IMR-90 (cell line): Measurements from ENCODE around the gene PABPC1L. TPM values are rescaled to one million over a fixed set of nuclear protein-coding genes. Genes with fewer than 3 reads are reported as not detected.

Source experiments
- ATAC-seq: fragments of 200-7000 bp; cut with Tn5 transposase; 2 replicates; pipeline ENCODE4 v1.9.1; 2020; ENCODE audit warnings: low read depth, mild to moderate bottlenecking, moderate library complexity
- BruUV-seq: library from RNA; stranded (reverse); fragments of 400-500 nt; replicated peaks from 2 replicates; lab custom pipeline; 2021; lab: Mats Ljungman, UMichigan
- CTCF ChIA-PET: fragments of 300-600 bp; formaldehyde crosslinking; extraction: SDS; loops from one replicate; lab custom pipeline; 2021; ENCODE audit warnings: antibody characterized with exemption; lab: Yijun Ruan, JAX
- POLR2A ChIA-PET: fragments of 300-600 bp; sonication (Branson Sonifier 250); formaldehyde crosslinking; loops from one replicate; lab custom pipeline; 2022; ENCODE audit warnings: antibody characterized with exemption; ENCODE audit not compliant: unreplicated experiment; lab: Charles Lee
- DNase-seq: peaks from one replicate; pipeline ENCODE4 v3.0.0; 2013
- H2AFZ ChIP-seq: replicated peaks from 2 replicates; pipeline ENCODE3; 2013; ENCODE audit warnings: low read length, mild to moderate bottlenecking; ENCODE audit not compliant: poor library complexity
- H2AK5ac ChIP-seq: 2 replicates; pipeline ENCODE4 v1.6.1; 2013; ENCODE audit warnings: low read depth, low read length, inconsistent platforms
- H2AK9ac ChIP-seq: replicated peaks from 2 replicates; pipeline ENCODE3; 2013; ENCODE audit warnings: mild to moderate bottlenecking, low read depth, low read length, moderate library complexity; ENCODE audit not compliant: poor library complexity
- H2BK120ac ChIP-seq: 2 replicates; pipeline ENCODE4 v1.6.1; 2013; ENCODE audit warnings: low read depth, low read length, inconsistent platforms
- H2BK15ac ChIP-seq: 3 replicates; pipeline ENCODE4 v1.6.1; 2013; ENCODE audit warnings: low read depth, low read length, inconsistent platforms
- H2BK20ac ChIP-seq: 2 replicates; pipeline ENCODE4 v1.6.1; 2013; ENCODE audit warnings: low read depth, mild to moderate bottlenecking, inconsistent platforms, low read length, moderate library complexity
- H2BK5ac ChIP-seq: 2 replicates; pipeline ENCODE4 v1.6.1; 2013; ENCODE audit warnings: mild to moderate bottlenecking, low read depth, low read length, inconsistent platforms; ENCODE audit not compliant: poor library complexity, severe bottlenecking
- H3K14ac ChIP-seq: replicated peaks from 2 replicates; pipeline ENCODE4 v1.6.1; 2013; ENCODE audit warnings: low read depth, low read length, inconsistent platforms
- H3K18ac ChIP-seq: 2 replicates; pipeline ENCODE4 v1.6.1; 2013; ENCODE audit warnings: low read depth, low read length, control low read depth
- H3K23ac ChIP-seq: 2 replicates; pipeline ENCODE4 v1.6.1; 2013; ENCODE audit warnings: low read depth, low read length, inconsistent platforms
- H3K27ac ChIP-seq: 2 replicates; pipeline ENCODE4 v1.5.1; 2013; ENCODE audit warnings: mild to moderate bottlenecking, control low read depth, low read length; ENCODE audit not compliant: insufficient read depth
- H3K27me3 ChIP-seq: 2 replicates; pipeline ENCODE4 v1.6.1; 2013; ENCODE audit warnings: low read length; ENCODE audit not compliant: control insufficient read depth, insufficient read depth
- H3K36me3 ChIP-seq: 2 replicates; pipeline ENCODE4 v1.6.1; 2013; ENCODE audit warnings: low read length, mixed read lengths; ENCODE audit not compliant: control insufficient read depth, insufficient read depth
- H3K4ac ChIP-seq: 2 replicates; pipeline ENCODE4 v1.6.1; 2013; ENCODE audit warnings: low read depth, low read length, inconsistent platforms
- H3K4me1 ChIP-seq: 2 replicates; pipeline ENCODE4 v1.6.1; 2013; ENCODE audit warnings: low read length, mixed read lengths; ENCODE audit not compliant: control insufficient read depth, insufficient read depth
- H3K4me2 ChIP-seq: 2 replicates; pipeline ENCODE4 v1.6.1; 2013; ENCODE audit warnings: low read depth, mild to moderate bottlenecking, control low read depth, low read length, moderate library complexity
- H3K4me3 ChIP-seq: 2 replicates; pipeline ENCODE4 v1.5.1; 2013; ENCODE audit warnings: low read depth, mild to moderate bottlenecking, control low read depth, low read length, moderate library complexity; ENCODE audit not compliant: insufficient read depth
- H3K56ac ChIP-seq: 2 replicates; pipeline ENCODE4 v1.6.1; 2013; ENCODE audit warnings: low read length, inconsistent platforms; ENCODE audit not compliant: insufficient read depth; ENCODE audit errors: extremely low read depth
- H3K79me1 ChIP-seq, 2 experiments: 2 replicates each; pipeline ENCODE4 v1.6.1; 2013; ENCODE audit warnings: low read length in 2 of 2, inconsistent platforms in 1 of 2, low read depth in 1 of 2
- H3K9ac ChIP-seq: 2 replicates; pipeline ENCODE4 v1.6.1; 2013; ENCODE audit warnings: low read depth, low read length, control low read depth
- H3K9me1 ChIP-seq: 2 replicates; pipeline ENCODE4 v1.6.1; 2013; ENCODE audit warnings: low read length, inconsistent platforms; ENCODE audit not compliant: insufficient read depth
- H3K9me3 ChIP-seq: 2 replicates; pipeline ENCODE4 v1.6.1; 2013; ENCODE audit warnings: low read length; ENCODE audit not compliant: control insufficient read depth, insufficient read depth
- H4K20me1 ChIP-seq: 2 replicates; pipeline ENCODE4 v1.6.1; 2013; ENCODE audit warnings: low read length, inconsistent platforms; ENCODE audit not compliant: insufficient read depth
- H4K5ac ChIP-seq: 2 replicates; pipeline ENCODE4 v1.6.1; 2013; ENCODE audit warnings: mild to moderate bottlenecking, low read depth, low read length, control low read depth
- H4K8ac ChIP-seq, 2 experiments: 2 replicates each; pipeline ENCODE4 v1.6.1; 2013; ENCODE audit warnings: low read depth in 2 of 2, low read length in 2 of 2, control low read depth in 1 of 2, inconsistent platforms in 1 of 2
- H4K91ac ChIP-seq: 2 replicates; pipeline ENCODE4 v1.6.1; 2013; ENCODE audit warnings: low read depth, low read length, inconsistent platforms; ENCODE audit not compliant: insufficient read depth
- BHLHE40 ChIP-seq: fragments of 150-350 bp; IDR thresholded peaks from 2 replicates; pipeline ENCODE4 v1.6.1; 2016; ENCODE audit warnings: mild to moderate bottlenecking, low read depth, low read length
- CEBPB ChIP-seq: IDR thresholded peaks from 2 replicates; pipeline ENCODE4 v1.6.1; 2012; ENCODE audit warnings: low read depth, low read length, improper control_type of control experiment
- FOS ChIP-seq: fragments of 150-350 bp; IDR thresholded peaks from 2 replicates; pipeline ENCODE4 v1.6.1; 2016; ENCODE audit warnings: low read depth, low read length
- MAZ ChIP-seq: IDR thresholded peaks from 2 replicates; pipeline ENCODE4 v1.6.1; 2012; ENCODE audit warnings: low read depth, mild to moderate bottlenecking, low read length, improper control_type of control experiment, moderate library complexity, borderline replicate concordance
- NFE2L2 ChIP-seq: fragments of 150-350 bp; IDR thresholded peaks from 2 replicates; pipeline ENCODE4 v1.6.1; 2016; ENCODE audit warnings: low read depth, mild to moderate bottlenecking, low read length
- POLR2A ChIP-seq: IDR thresholded peaks from 2 replicates; pipeline ENCODE4 v1.6.1; 2012; ENCODE audit warnings: mild to moderate bottlenecking, low read depth, low read length
- RAD21 ChIP-seq: IDR thresholded peaks from 2 replicates; pipeline ENCODE4 v1.6.1; 2012; ENCODE audit warnings: low read length, improper control_type of control experiment
- RCOR1 ChIP-seq: IDR thresholded peaks from 2 replicates; pipeline ENCODE4 v1.6.1; 2012; ENCODE audit warnings: mild to moderate bottlenecking, low read length, improper control_type of control experiment; ENCODE audit not compliant: insufficient replicate concordance
- RFX5 ChIP-seq: IDR thresholded peaks from 2 replicates; pipeline ENCODE4 v1.8.0; 2012; ENCODE audit warnings: low read depth, mild to moderate bottlenecking, low read length, moderate library complexity
- SMC3 ChIP-seq: fragments of 150-350 bp; IDR thresholded peaks from 2 replicates; pipeline ENCODE4 v1.6.1; 2016; ENCODE audit warnings: low read depth, mild to moderate bottlenecking, antibody characterized with exemption, low read length, moderate library complexity
- USF2 ChIP-seq: fragments of 150-350 bp; IDR thresholded peaks from 2 replicates; pipeline ENCODE4 v1.6.1; 2017; ENCODE audit warnings: mild to moderate bottlenecking, antibody characterized with exemption, low read length, low read depth
- WGBS, 2 experiments: methylation state at CpG; one replicate each; pipeline versions ENCODE4 v1.1.5 to v1.1.7; 2013; ENCODE audit warnings: missing lambda C conversion rate in 2 of 2; ENCODE audit not compliant: insufficient read length in 1 of 2; ENCODE audit errors: extremely low coverage in 2 of 2; 5-methylcytosine and 5-hydroxymethylcytosine counted together
- dilution Hi-C: fragments of 300-500 bp; cut with HindIII; formaldehyde crosslinking; loops from one replicate; pipeline ENCODE4 v1.14.3; 2018; ENCODE audit warnings: low sequenced_read_pairs; ENCODE audit not compliant: unreplicated experiment
- in situ Hi-C: fragments of 300-500 bp; cut with MboI; formaldehyde crosslinking; loops from 3 replicates; pipeline ENCODE4 v1.14.3; 2019; ENCODE audit warnings: low sequenced_read_pairs, inconsistent platforms, mixed read lengths
- intact Hi-C: fragments of 100-400 bp; cut with micrococcal nuclease; formaldehyde crosslinking; loops from 2 replicates; pipeline ENCODE4 v1.10.0; 2022
- polyA plus RNA-seq, 3 experiments: library from polyadenylated mRNA; depleted of rRNA; stranded (reverse); fragments of >200 nt; gene quantifications; 2 replicates each; pipeline ENCODE4 v1.2.3, GENCODE V29; 2012; ENCODE audit warnings: low replicate concordance in 1 of 3
- total RNA-seq: library from RNA; depleted of rRNA; stranded (reverse); fragments of >200 nt; gene quantifications from 2 replicates; pipeline ENCODE4 v1.2.3, GENCODE V29; 2012
- TF ChIP-seq, protein P1 (sequence below): conservative IDR thresholded peaks from 2 replicates; pipeline ENCODE4 v1.5.1; 2012; ENCODE audit warnings: mild to moderate bottlenecking, low read depth, low read length, improper control_type of control experiment
- TF ChIP-seq, protein P2 (sequence below): fragments of 150-350 bp; IDR thresholded peaks from 2 replicates; pipeline ENCODE4 v1.6.1; 2016; ENCODE audit warnings: low read depth, mild to moderate bottlenecking, low read length, moderate library complexity, borderline replicate concordance

PABPC1L gene
- total and polyA plus RNA-seq, 2 of the 4 experiments (the other 2 are of a cell fraction) = 6.1 to 82.4 TPM

- Histone ChIP-seq H3K4me1 (0 out of 2 replicates have a peak, but pooled peaks cover 3% of the 10 kb centered on the region), H3K23ac (no peak overlapping the region), H3K9me3 (no peaks in the 10 kb centered on the region), H2BK15ac (no peak overlapping the region), H4K20me1 (no peaks in the 10 kb centered on the region; the same call in 1 of the 2 replicates), H3K79me1 (peaks cover 7 to 12% of the 10 kb centered on the region in 2 experiments; a peak in 3 of 4 replicates), H4K8ac (no peak overlapping the region), H2BK120ac (no peak overlapping the region), H3K27me3 (no peaks in the 10 kb centered on the region), H2AFZ (no peak overlapping the region), H3K4me2 (no peak overlapping the region), H3K36me3 (peaks cover 22% of the 10 kb centered on the region), H4K91ac (no peak overlapping the region), H2AK5ac (no peak overlapping the region), H3K9me1 (no peaks in the 10 kb centered on the region), H3K56ac (no peak overlapping the region), H4K5ac (no peak overlapping the region), H3K9ac (no peak overlapping the region), H3K14ac (no peak overlapping the region), H3K27ac (no peak overlapping the region), H2BK20ac (no peak overlapping the region), H3K4ac (no peak overlapping the region), H2BK5ac (no peak overlapping the region), H3K4me3 (no peak overlapping the region), H2AK9ac (no peak overlapping the region), H3K18ac (no peak overlapping the region)
- TF ChIP-seq FOS (no peak), RAD21 (no peak), BHLHE40 (no peak), SMC3 (no peak), RCOR1 (no peak), POLR2A (no peak), USF2 (no peak), MAZ (no peak), NFE2L2 (no peak), RFX5 (no peak), CEBPB (no peak)
- TF ChIP-seq, protein P1, sequence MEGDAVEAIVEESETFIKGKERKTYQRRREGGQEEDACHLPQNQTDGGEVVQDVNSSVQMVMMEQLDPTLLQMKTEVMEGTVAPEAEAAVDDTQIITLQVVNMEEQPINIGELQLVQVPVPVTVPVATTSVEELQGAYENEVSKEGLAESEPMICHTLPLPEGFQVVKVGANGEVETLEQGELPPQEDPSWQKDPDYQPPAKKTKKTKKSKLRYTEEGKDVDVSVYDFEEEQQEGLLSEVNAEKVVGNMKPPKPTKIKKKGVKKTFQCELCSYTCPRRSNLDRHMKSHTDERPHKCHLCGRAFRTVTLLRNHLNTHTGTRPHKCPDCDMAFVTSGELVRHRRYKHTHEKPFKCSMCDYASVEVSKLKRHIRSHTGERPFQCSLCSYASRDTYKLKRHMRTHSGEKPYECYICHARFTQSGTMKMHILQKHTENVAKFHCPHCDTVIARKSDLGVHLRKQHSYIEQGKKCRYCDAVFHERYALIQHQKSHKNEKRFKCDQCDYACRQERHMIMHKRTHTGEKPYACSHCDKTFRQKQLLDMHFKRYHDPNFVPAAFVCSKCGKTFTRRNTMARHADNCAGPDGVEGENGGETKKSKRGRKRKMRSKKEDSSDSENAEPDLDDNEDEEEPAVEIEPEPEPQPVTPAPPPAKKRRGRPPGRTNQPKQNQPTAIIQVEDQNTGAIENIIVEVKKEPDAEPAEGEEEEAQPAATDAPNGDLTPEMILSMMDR = no peak
- TF ChIP-seq, protein P2, sequence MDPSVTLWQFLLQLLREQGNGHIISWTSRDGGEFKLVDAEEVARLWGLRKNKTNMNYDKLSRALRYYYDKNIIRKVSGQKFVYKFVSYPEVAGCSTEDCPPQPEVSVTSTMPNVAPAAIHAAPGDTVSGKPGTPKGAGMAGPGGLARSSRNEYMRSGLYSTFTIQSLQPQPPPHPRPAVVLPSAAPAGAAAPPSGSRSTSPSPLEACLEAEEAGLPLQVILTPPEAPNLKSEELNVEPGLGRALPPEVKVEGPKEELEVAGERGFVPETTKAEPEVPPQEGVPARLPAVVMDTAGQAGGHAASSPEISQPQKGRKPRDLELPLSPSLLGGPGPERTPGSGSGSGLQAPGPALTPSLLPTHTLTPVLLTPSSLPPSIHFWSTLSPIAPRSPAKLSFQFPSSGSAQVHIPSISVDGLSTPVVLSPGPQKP = no peak
- DNase-seq (no peak), ATAC-seq (no peak)
- dilution Hi-C loops (no loop called here), in situ Hi-C loops (no loop called here), intact Hi-C loops (no loop called here)
- 100% methylated on average over 1 of the region's 4 CpGs; no CpG with 5 or more reads in 1 of the 2 experiments for WGBS, 2 experiments
- CTCF ChIA-PET = interaction anchor here (0.7 kb wide), 1 partner anchor 35 kb away, joined by 4 read pairs; no protein-coding TSS in a partner anchor
- POLR2A ChIA-PET = no interaction called here
- BruUV-seq = no TSS peak
These were observed 66.8 kb downstream of the PABPC1L start for GRCh38 chr20:44976698-44977097.
